IMR-90 (cell line): Measurements from ENCODE around the gene EPHA2. TPM values are rescaled to one million over a fixed set of nuclear protein-coding genes. Genes with fewer than 3 reads are reported as not detected.

Experiments
- ATAC-seq: fragments of 200-7000 bp; cut with Tn5 transposase; 2 replicates; pipeline ENCODE4 v1.9.1; 2020; ENCODE audit warnings: low read depth, mild to moderate bottlenecking, moderate library complexity
- BruUV-seq: library from RNA; stranded (reverse); fragments of 400-500 nt; replicated peaks from 2 replicates; lab custom pipeline; 2021; lab: Mats Ljungman, UMichigan
- CTCF ChIA-PET: fragments of 300-600 bp; formaldehyde crosslinking; extraction: SDS; loops from one replicate; lab custom pipeline; 2021; ENCODE audit warnings: antibody characterized with exemption; lab: Yijun Ruan, JAX
- POLR2A ChIA-PET: fragments of 300-600 bp; sonication (Branson Sonifier 250); formaldehyde crosslinking; loops from one replicate; lab custom pipeline; 2022; ENCODE audit warnings: antibody characterized with exemption; ENCODE audit not compliant: unreplicated experiment; lab: Charles Lee
- DNase-seq: peaks from one replicate; pipeline ENCODE4 v3.0.0; 2013
- H2AFZ ChIP-seq: replicated peaks from 2 replicates; pipeline ENCODE3; 2013; ENCODE audit warnings: low read length, mild to moderate bottlenecking; ENCODE audit not compliant: poor library complexity
- H2AK5ac ChIP-seq: 2 replicates; pipeline ENCODE4 v1.6.1; 2013; ENCODE audit warnings: low read depth, low read length, inconsistent platforms
- H2AK9ac ChIP-seq: replicated peaks from 2 replicates; pipeline ENCODE3; 2013; ENCODE audit warnings: mild to moderate bottlenecking, low read depth, low read length, moderate library complexity; ENCODE audit not compliant: poor library complexity
- H2BK120ac ChIP-seq: 2 replicates; pipeline ENCODE4 v1.6.1; 2013; ENCODE audit warnings: low read depth, low read length, inconsistent platforms
- H2BK15ac ChIP-seq: 3 replicates; pipeline ENCODE4 v1.6.1; 2013; ENCODE audit warnings: low read depth, low read length, inconsistent platforms
- H2BK20ac ChIP-seq: 2 replicates; pipeline ENCODE4 v1.6.1; 2013; ENCODE audit warnings: low read depth, mild to moderate bottlenecking, inconsistent platforms, low read length, moderate library complexity
- H2BK5ac ChIP-seq: 2 replicates; pipeline ENCODE4 v1.6.1; 2013; ENCODE audit warnings: mild to moderate bottlenecking, low read depth, low read length, inconsistent platforms; ENCODE audit not compliant: poor library complexity, severe bottlenecking
- H3K14ac ChIP-seq: replicated peaks from 2 replicates; pipeline ENCODE4 v1.6.1; 2013; ENCODE audit warnings: low read depth, low read length, inconsistent platforms
- H3K18ac ChIP-seq: 2 replicates; pipeline ENCODE4 v1.6.1; 2013; ENCODE audit warnings: low read depth, low read length, control low read depth
- H3K23ac ChIP-seq: 2 replicates; pipeline ENCODE4 v1.6.1; 2013; ENCODE audit warnings: low read depth, low read length, inconsistent platforms
- H3K27ac ChIP-seq: 2 replicates; pipeline ENCODE4 v1.5.1; 2013; ENCODE audit warnings: mild to moderate bottlenecking, control low read depth, low read length; ENCODE audit not compliant: insufficient read depth
- H3K27me3 ChIP-seq: 2 replicates; pipeline ENCODE4 v1.6.1; 2013; ENCODE audit warnings: low read length; ENCODE audit not compliant: control insufficient read depth, insufficient read depth
- H3K36me3 ChIP-seq: 2 replicates; pipeline ENCODE4 v1.6.1; 2013; ENCODE audit warnings: low read length, mixed read lengths; ENCODE audit not compliant: control insufficient read depth, insufficient read depth
- H3K4ac ChIP-seq: 2 replicates; pipeline ENCODE4 v1.6.1; 2013; ENCODE audit warnings: low read depth, low read length, inconsistent platforms
- H3K4me1 ChIP-seq: 2 replicates; pipeline ENCODE4 v1.6.1; 2013; ENCODE audit warnings: low read length, mixed read lengths; ENCODE audit not compliant: control insufficient read depth, insufficient read depth
- H3K4me2 ChIP-seq: 2 replicates; pipeline ENCODE4 v1.6.1; 2013; ENCODE audit warnings: low read depth, mild to moderate bottlenecking, control low read depth, low read length, moderate library complexity
- H3K4me3 ChIP-seq: 2 replicates; pipeline ENCODE4 v1.5.1; 2013; ENCODE audit warnings: low read depth, mild to moderate bottlenecking, control low read depth, low read length, moderate library complexity; ENCODE audit not compliant: insufficient read depth
- H3K56ac ChIP-seq: 2 replicates; pipeline ENCODE4 v1.6.1; 2013; ENCODE audit warnings: low read length, inconsistent platforms; ENCODE audit not compliant: insufficient read depth; ENCODE audit errors: extremely low read depth
- H3K79me1 ChIP-seq, 2 experiments: 2 replicates each; pipeline ENCODE4 v1.6.1; 2013; ENCODE audit warnings: low read length in 2 of 2, inconsistent platforms in 1 of 2, low read depth in 1 of 2
- H3K9ac ChIP-seq: 2 replicates; pipeline ENCODE4 v1.6.1; 2013; ENCODE audit warnings: low read depth, low read length, control low read depth
- H3K9me1 ChIP-seq: 2 replicates; pipeline ENCODE4 v1.6.1; 2013; ENCODE audit warnings: low read length, inconsistent platforms; ENCODE audit not compliant: insufficient read depth
- H3K9me3 ChIP-seq: 2 replicates; pipeline ENCODE4 v1.6.1; 2013; ENCODE audit warnings: low read length; ENCODE audit not compliant: control insufficient read depth, insufficient read depth
- H4K20me1 ChIP-seq: 2 replicates; pipeline ENCODE4 v1.6.1; 2013; ENCODE audit warnings: low read length, inconsistent platforms; ENCODE audit not compliant: insufficient read depth
- H4K5ac ChIP-seq: 2 replicates; pipeline ENCODE4 v1.6.1; 2013; ENCODE audit warnings: mild to moderate bottlenecking, low read depth, low read length, control low read depth
- H4K8ac ChIP-seq, 2 experiments: 2 replicates each; pipeline ENCODE4 v1.6.1; 2013; ENCODE audit warnings: low read depth in 2 of 2, low read length in 2 of 2, control low read depth in 1 of 2, inconsistent platforms in 1 of 2
- H4K91ac ChIP-seq: 2 replicates; pipeline ENCODE4 v1.6.1; 2013; ENCODE audit warnings: low read depth, low read length, inconsistent platforms; ENCODE audit not compliant: insufficient read depth
- BHLHE40 ChIP-seq: fragments of 150-350 bp; IDR thresholded peaks from 2 replicates; pipeline ENCODE4 v1.6.1; 2016; ENCODE audit warnings: mild to moderate bottlenecking, low read depth, low read length
- CEBPB ChIP-seq: IDR thresholded peaks from 2 replicates; pipeline ENCODE4 v1.6.1; 2012; ENCODE audit warnings: low read depth, low read length, improper control_type of control experiment
- CHD1 ChIP-seq: IDR thresholded peaks from 2 replicates; pipeline ENCODE4 v1.6.1; 2012; ENCODE audit warnings: low read depth, low read length, improper control_type of control experiment
- FOS ChIP-seq: fragments of 150-350 bp; IDR thresholded peaks from 2 replicates; pipeline ENCODE4 v1.6.1; 2016; ENCODE audit warnings: low read depth, low read length
- MAFK ChIP-seq: IDR thresholded peaks from 2 replicates; pipeline ENCODE4 v1.6.1; 2012; ENCODE audit warnings: low read depth, low read length, improper control_type of control experiment
- MAZ ChIP-seq: IDR thresholded peaks from 2 replicates; pipeline ENCODE4 v1.6.1; 2012; ENCODE audit warnings: low read depth, mild to moderate bottlenecking, low read length, improper control_type of control experiment, moderate library complexity, borderline replicate concordance
- NFE2L2 ChIP-seq: fragments of 150-350 bp; IDR thresholded peaks from 2 replicates; pipeline ENCODE4 v1.6.1; 2016; ENCODE audit warnings: low read depth, mild to moderate bottlenecking, low read length
- POLR2A ChIP-seq: IDR thresholded peaks from 2 replicates; pipeline ENCODE4 v1.6.1; 2012; ENCODE audit warnings: mild to moderate bottlenecking, low read depth, low read length
- RAD21 ChIP-seq: IDR thresholded peaks from 2 replicates; pipeline ENCODE4 v1.6.1; 2012; ENCODE audit warnings: low read length, improper control_type of control experiment
- RFX5 ChIP-seq: IDR thresholded peaks from 2 replicates; pipeline ENCODE4 v1.8.0; 2012; ENCODE audit warnings: low read depth, mild to moderate bottlenecking, low read length, moderate library complexity
- SMC3 ChIP-seq: fragments of 150-350 bp; IDR thresholded peaks from 2 replicates; pipeline ENCODE4 v1.6.1; 2016; ENCODE audit warnings: low read depth, mild to moderate bottlenecking, antibody characterized with exemption, low read length, moderate library complexity
- WGBS, 2 experiments: methylation state at CpG; one replicate each; pipeline versions ENCODE4 v1.1.5 to v1.1.7; 2013; ENCODE audit warnings: missing lambda C conversion rate in 2 of 2; ENCODE audit not compliant: insufficient read length in 1 of 2; ENCODE audit errors: extremely low coverage in 2 of 2; 5-methylcytosine and 5-hydroxymethylcytosine counted together
- dilution Hi-C: fragments of 300-500 bp; cut with HindIII; formaldehyde crosslinking; loops from one replicate; pipeline ENCODE4 v1.14.3; 2018; ENCODE audit warnings: low sequenced_read_pairs; ENCODE audit not compliant: unreplicated experiment
- in situ Hi-C: fragments of 300-500 bp; cut with MboI; formaldehyde crosslinking; loops from 3 replicates; pipeline ENCODE4 v1.14.3; 2019; ENCODE audit warnings: low sequenced_read_pairs, inconsistent platforms, mixed read lengths
- intact Hi-C: fragments of 100-400 bp; cut with micrococcal nuclease; formaldehyde crosslinking; loops from 2 replicates; pipeline ENCODE4 v1.10.0; 2022
- polyA plus RNA-seq, 3 experiments: library from polyadenylated mRNA; depleted of rRNA; stranded (reverse); fragments of >200 nt; gene quantifications; 2 replicates each; pipeline ENCODE4 v1.2.3, GENCODE V29; 2012; ENCODE audit warnings: low replicate concordance in 1 of 3
- total RNA-seq: library from RNA; depleted of rRNA; stranded (reverse); fragments of >200 nt; gene quantifications from 2 replicates; pipeline ENCODE4 v1.2.3, GENCODE V29; 2012
- TF ChIP-seq, protein P1 (sequence below): fragments of 150-350 bp; IDR thresholded peaks from 2 replicates; pipeline ENCODE4 v1.6.1; 2016; ENCODE audit warnings: low read depth, mild to moderate bottlenecking, low read length, moderate library complexity, borderline replicate concordance
- TF ChIP-seq, protein P2 (sequence below): conservative IDR thresholded peaks from 2 replicates; pipeline ENCODE4 v1.5.1; 2012; ENCODE audit warnings: mild to moderate bottlenecking, low read depth, low read length, improper control_type of control experiment

The EPHA2 gene
- total and polyA plus RNA-seq, 2 of the 4 experiments (the other 2 are of a cell fraction): 24.0 to 72.6 TPM

DNA sequence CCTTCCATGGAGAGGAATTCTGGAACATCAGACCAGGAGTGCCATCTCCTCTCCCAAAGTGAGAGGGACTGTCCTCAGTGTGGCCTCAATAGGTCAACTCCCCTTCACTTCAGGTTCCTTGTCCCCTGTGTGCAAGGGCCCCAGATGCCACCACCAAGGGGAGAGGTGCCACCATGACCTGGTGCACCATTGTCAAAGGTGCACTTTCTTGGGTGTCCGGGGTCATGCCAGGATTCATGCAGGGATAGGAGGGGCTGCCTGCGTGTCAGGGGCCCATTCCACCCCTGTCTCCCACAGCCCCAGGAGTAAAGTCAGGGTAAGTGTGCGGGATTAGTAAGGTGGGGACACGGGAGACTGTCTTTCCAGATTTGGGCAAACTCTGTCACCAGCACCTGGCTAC lies 21.4 kb upstream of the EPHA2 start (continued):
- TF ChIP-seq MAZ (no peak), FOS (no peak), NFE2L2 (no peak)
- TF ChIP-seq, protein P1, sequence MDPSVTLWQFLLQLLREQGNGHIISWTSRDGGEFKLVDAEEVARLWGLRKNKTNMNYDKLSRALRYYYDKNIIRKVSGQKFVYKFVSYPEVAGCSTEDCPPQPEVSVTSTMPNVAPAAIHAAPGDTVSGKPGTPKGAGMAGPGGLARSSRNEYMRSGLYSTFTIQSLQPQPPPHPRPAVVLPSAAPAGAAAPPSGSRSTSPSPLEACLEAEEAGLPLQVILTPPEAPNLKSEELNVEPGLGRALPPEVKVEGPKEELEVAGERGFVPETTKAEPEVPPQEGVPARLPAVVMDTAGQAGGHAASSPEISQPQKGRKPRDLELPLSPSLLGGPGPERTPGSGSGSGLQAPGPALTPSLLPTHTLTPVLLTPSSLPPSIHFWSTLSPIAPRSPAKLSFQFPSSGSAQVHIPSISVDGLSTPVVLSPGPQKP: no peak

DNA sequence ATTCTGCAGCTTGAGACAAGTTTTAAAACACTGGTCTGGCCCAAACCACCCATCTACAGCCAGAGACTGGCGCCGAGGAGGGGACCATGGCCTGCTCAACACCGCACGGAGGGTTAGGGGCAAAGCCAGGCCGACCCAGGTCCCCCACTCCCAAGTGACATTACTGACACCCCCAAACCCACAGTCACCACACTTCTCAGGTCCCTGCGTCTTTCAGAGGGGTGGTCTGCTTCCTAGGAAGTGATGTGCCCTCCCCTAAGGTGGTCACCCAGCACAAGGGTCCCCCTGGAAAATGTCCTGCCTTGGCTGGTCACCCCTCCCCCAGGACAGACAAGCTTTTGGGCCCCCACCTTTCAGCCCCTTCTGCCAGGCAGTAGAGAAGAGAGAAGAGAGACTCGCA lies 20.8 kb upstream of the EPHA2 start:
- no TSS peak for BruUV-seq
- TF ChIP-seq CEBPB (no peak), SMC3 (no peak), NFE2L2 (no peak), RAD21 (no peak), BHLHE40 (no peak), FOS (no peak), RFX5 (no peak), MAFK (no peak), CHD1 (no peak), MAZ (no peak), POLR2A (no peak)
- TF ChIP-seq, protein P1: no peak
- TF ChIP-seq, protein P2, sequence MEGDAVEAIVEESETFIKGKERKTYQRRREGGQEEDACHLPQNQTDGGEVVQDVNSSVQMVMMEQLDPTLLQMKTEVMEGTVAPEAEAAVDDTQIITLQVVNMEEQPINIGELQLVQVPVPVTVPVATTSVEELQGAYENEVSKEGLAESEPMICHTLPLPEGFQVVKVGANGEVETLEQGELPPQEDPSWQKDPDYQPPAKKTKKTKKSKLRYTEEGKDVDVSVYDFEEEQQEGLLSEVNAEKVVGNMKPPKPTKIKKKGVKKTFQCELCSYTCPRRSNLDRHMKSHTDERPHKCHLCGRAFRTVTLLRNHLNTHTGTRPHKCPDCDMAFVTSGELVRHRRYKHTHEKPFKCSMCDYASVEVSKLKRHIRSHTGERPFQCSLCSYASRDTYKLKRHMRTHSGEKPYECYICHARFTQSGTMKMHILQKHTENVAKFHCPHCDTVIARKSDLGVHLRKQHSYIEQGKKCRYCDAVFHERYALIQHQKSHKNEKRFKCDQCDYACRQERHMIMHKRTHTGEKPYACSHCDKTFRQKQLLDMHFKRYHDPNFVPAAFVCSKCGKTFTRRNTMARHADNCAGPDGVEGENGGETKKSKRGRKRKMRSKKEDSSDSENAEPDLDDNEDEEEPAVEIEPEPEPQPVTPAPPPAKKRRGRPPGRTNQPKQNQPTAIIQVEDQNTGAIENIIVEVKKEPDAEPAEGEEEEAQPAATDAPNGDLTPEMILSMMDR: no peak

More for the DNA sequence above, 20.8 kb upstream of the EPHA2 start:
- no peak overlapping the region for H3K4me3 ChIP-seq
- peak overlapping the region; percentile 90 for H3K14ac ChIP-seq
- peak overlapping the region; percentile 94 for H4K91ac ChIP-seq
- H2AK9ac ChIP-seq: peak overlapping the region; percentile 68
- peak overlapping the region; percentile 98 for H2AK5ac ChIP-seq
- no peaks in the 10 kb centered on the region for H3K36me3 ChIP-seq
- CTCF ChIA-PET: no interaction called here
- H3K4me2 ChIP-seq: peak overlapping the region; percentile 24; the same call in 1 of the 2 replicates
- dilution Hi-C loops: no loop called here
- no peaks in the 10 kb centered on the region for H3K27me3 ChIP-seq
- H3K4ac ChIP-seq: peak overlapping the region; percentile 99
- H2BK20ac ChIP-seq: peak overlapping the region; percentile 92
- peak overlapping the region; percentile 96 for H3K18ac ChIP-seq
- ATAC-seq (no peak), DNase-seq (no peak)
- in situ Hi-C loops: loop anchor here (25.0 kb wide), 1 partner anchor 389 kb away; no protein-coding TSS in a partner anchor
- H2BK15ac ChIP-seq: peak overlapping the region; percentile 97; the same call in 2 of the 3 replicates
- H3K79me1 ChIP-seq: peaks cover 0 to 20% of the 10 kb centered on the region in 2 experiments; a peak in 2 of 4 replicates
- peak overlapping the region; percentile 7 for H2AFZ ChIP-seq
- peaks cover 50% of the 10 kb centered on the region for H3K4me1 ChIP-seq
- H3K9ac ChIP-seq: peak overlapping the region; percentile 63
- POLR2A ChIA-PET: no interaction called here
- peaks cover 13% of the 10 kb centered on the region for H3K9me1 ChIP-seq
- intact Hi-C loops: no loop called here
- H3K23ac ChIP-seq: peak overlapping the region; percentile 69
- H4K5ac ChIP-seq: peak overlapping the region; percentile 93
- H4K20me1 ChIP-seq: no peaks in the 10 kb centered on the region
- H2BK5ac ChIP-seq: peak overlapping the region; percentile 85
- no CpG with 5 or more reads among the region's 7 CpGs for WGBS, 2 experiments
- H3K56ac ChIP-seq: no peak overlapping the region
- H3K9me3 ChIP-seq: no peaks in the 10 kb centered on the region
- peak overlapping the region; percentile 86 for H2BK120ac ChIP-seq
- H3K27ac ChIP-seq: peak overlapping the region; percentile 90
- peak overlapping the region; percentile 81 to 92 for H4K8ac ChIP-seq
